K562 (cell line): ENCODE results near the gene SEZ6L. TPM values are rescaled to one million over a fixed set of nuclear protein-coding genes. Genes with fewer than 3 reads are reported as not detected.
A peak's percentile ranks its signal among the peaks of the same experiment; 100 is the strongest.

Experiments
- polyA plus RNA-seq, 8 experiments: library from polyadenylated mRNA; depleted of rRNA in 4 of 8; stranded (reverse) in 5 of 8; unstranded in 3 of 8; fragments of >200 nt; fragmentation: Nextera tagmentation in 2 of 8; fragmentation: Illumina TruSeq in 1 of 8; extraction: Ambion mirVana in 2 of 8; extraction: Trizol in 1 of 8; gene quantifications; 2 replicates each; pipeline versions ENCODE4 v1.2.1 to v1.2.3, GENCODE V29; 2011 to 2014; ENCODE audit warnings: inconsistent platforms in 1 of 8, missing spikeins in 1 of 8
- total RNA-seq, 7 experiments: library from RNA; depleted of rRNA in 6 of 7; stranded (reverse); fragments of >200 nt in 6 of 7; fragmentation: Illumina TruSeq in 2 of 7; extraction: Trizol in 2 of 7; gene quantifications; 2 replicates each; pipeline versions ENCODE4 v1.2.1 to v1.2.3, GENCODE V29; 2011 to 2021; ENCODE audit warnings: low replicate concordance in 1 of 7
- TF ChIP-seq, protein P1 (sequence below), 2 experiments: fragments of 450-650 bp; formaldehyde crosslinking in 1 of 2; IDR thresholded peaks; 2 replicates each; pipeline versions ENCODE4 v1.4.0 to v1.6.1; 2014 to 2020; ENCODE audit warnings: mild to moderate bottlenecking in 2 of 2, borderline replicate concordance in 1 of 2, low read depth in 1 of 2

SEZ6L gene
- total and polyA plus RNA-seq, 9 of the 15 experiments (the other 6 are each of a cell fraction or from before 2014, with no cell fraction given): not detected

DNA sequence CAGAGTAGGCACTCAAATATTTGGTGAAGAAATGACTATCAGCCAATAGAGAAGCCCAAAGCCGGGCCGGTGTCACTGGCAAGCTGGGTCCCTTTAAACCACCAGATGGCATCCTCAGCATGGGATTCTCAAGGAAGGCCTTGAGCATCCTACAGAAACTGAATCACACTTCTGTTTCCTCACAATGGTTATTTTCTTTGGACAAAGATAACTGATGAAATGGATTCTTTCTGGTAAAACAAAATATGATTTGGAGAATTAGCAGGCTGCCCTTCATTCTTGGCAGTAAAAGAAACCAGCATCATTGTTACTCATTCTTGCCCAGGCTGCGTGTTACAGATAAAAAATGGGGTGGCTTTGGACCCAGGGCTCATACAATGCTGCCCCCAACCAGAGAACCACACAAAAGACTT lies 229.5 kb downstream of the SEZ6L start (continued):
- TF ChIP-seq, protein P1, sequence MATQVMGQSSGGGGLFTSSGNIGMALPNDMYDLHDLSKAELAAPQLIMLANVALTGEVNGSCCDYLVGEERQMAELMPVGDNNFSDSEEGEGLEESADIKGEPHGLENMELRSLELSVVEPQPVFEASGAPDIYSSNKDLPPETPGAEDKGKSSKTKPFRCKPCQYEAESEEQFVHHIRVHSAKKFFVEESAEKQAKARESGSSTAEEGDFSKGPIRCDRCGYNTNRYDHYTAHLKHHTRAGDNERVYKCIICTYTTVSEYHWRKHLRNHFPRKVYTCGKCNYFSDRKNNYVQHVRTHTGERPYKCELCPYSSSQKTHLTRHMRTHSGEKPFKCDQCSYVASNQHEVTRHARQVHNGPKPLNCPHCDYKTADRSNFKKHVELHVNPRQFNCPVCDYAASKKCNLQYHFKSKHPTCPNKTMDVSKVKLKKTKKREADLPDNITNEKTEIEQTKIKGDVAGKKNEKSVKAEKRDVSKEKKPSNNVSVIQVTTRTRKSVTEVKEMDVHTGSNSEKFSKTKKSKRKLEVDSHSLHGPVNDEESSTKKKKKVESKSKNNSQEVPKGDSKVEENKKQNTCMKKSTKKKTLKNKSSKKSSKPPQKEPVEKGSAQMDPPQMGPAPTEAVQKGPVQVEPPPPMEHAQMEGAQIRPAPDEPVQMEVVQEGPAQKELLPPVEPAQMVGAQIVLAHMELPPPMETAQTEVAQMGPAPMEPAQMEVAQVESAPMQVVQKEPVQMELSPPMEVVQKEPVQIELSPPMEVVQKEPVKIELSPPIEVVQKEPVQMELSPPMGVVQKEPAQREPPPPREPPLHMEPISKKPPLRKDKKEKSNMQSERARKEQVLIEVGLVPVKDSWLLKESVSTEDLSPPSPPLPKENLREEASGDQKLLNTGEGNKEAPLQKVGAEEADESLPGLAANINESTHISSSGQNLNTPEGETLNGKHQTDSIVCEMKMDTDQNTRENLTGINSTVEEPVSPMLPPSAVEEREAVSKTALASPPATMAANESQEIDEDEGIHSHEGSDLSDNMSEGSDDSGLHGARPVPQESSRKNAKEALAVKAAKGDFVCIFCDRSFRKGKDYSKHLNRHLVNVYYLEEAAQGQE (IDR thresholded peaks at IDR 0.05; ENCODE audit: borderline replicate concordance): peak; percentile 85
- TF ChIP-seq, protein P1 (CRISPR knock-in tag; IDR thresholded peaks at IDR 0.05; ENCODE audit: low read depth): no peak
